BE2C (cell line): ENCODE data around the gene NCEH1.
A peak's percentile ranks its signal among the peaks of the same experiment; 100 is the strongest.

Experiments used
- DNase-seq: peaks from one replicate; pipeline ENCODE4 v3.0.0-alpha.2; 2020
- H3K27me3 ChIP-seq: fragments of 250-450 bp; sonication (Bioruptor Pico); 2 replicates; pipeline ENCODE4 v1.5.1; 2020; ENCODE audit warnings: mild to moderate bottlenecking
- H3K36me3 ChIP-seq: fragments of 250-450 bp; sonication (Bioruptor Pico); 2 replicates; pipeline ENCODE4 v1.5.1; 2020; ENCODE audit warnings: mild to moderate bottlenecking
- H3K4me1 ChIP-seq: fragments of 250-450 bp; sonication (Bioruptor Pico); 2 replicates; pipeline ENCODE4 v1.5.1; 2020
- H3K4me3 ChIP-seq: 2 replicates; pipeline ENCODE4 v1.5.1; 2011; ENCODE audit warnings: low read depth, low read length
- H3K9me3 ChIP-seq: fragments of 250-450 bp; sonication (Bioruptor Pico); 2 replicates; pipeline ENCODE4 v1.5.1; 2020
- CTCF ChIP-seq: IDR thresholded peaks from 2 replicates; pipeline ENCODE4 v1.5.1; 2012; ENCODE audit warnings: mild to moderate bottlenecking, low read depth, low read length

Gene NCEH1

GRCh38 chr3:172646439-172647015, 64.3 kb downstream of the NCEH1 start:
- Histone ChIP-seq H3K36me3 (no peaks in the 10 kb centered on the region), H3K4me1 (no peaks in the 10 kb centered on the region), H3K27me3 (no peaks in the 10 kb centered on the region), H3K9me3 (no peaks in the 10 kb centered on the region), H3K4me3 (no peak overlapping the region)
- TF ChIP-seq CTCF: no peak
- peak; percentile 48 for DNase-seq

GRCh38 chr3:172644258-172644657, 66.6 kb downstream of the NCEH1 start:
- Histone ChIP-seq H3K4me3 (no peak overlapping the region), H3K4me1 (no peaks in the 10 kb centered on the region), H3K36me3 (no peaks in the 10 kb centered on the region), H3K27me3 (no peaks in the 10 kb centered on the region), H3K9me3 (no peaks in the 10 kb centered on the region)
- no peak for TF ChIP-seq CTCF
- DNase-seq: no peak

GRCh38 chr3:172643506-172644179, 67.2 kb downstream of the NCEH1 start:
- no peaks in the 10 kb centered on the region for H3K27me3 ChIP-seq
- no peaks in the 10 kb centered on the region for H3K4me1 ChIP-seq
- H3K36me3 ChIP-seq: no peaks in the 10 kb centered on the region
- TF ChIP-seq CTCF: no peak
- DNase-seq: no peak
- H3K9me3 ChIP-seq: no peaks in the 10 kb centered on the region
- no peak overlapping the region for H3K4me3 ChIP-seq

- Histone ChIP-seq H3K4me1 (no peaks in the 10 kb centered on the region), H3K4me3 (no peak overlapping the region), H3K27me3 (no peaks in the 10 kb centered on the region), H3K36me3 (no peaks in the 10 kb centered on the region), H3K9me3 (no peaks in the 10 kb centered on the region)
- no peak for TF ChIP-seq CTCF
- DNase-seq: no peak
Observed at GRCh38 chr3:172641291-172641690, 69.6 kb downstream of the NCEH1 start.

- DNase-seq: no peak
- Histone ChIP-seq H3K27me3 (no peaks in the 10 kb centered on the region), H3K4me1 (no peaks in the 10 kb centered on the region), H3K4me3 (no peak overlapping the region), H3K9me3 (no peaks in the 10 kb centered on the region), H3K36me3 (no peaks in the 10 kb centered on the region)
- no peak for TF ChIP-seq CTCF
Observed at GRCh38 chr3:172640751-172641150, 70.1 kb downstream of the NCEH1 start.

- H3K4me3 ChIP-seq: no peak overlapping the region
- no peaks in the 10 kb centered on the region for H3K36me3 ChIP-seq
- H3K27me3 ChIP-seq: no peaks in the 10 kb centered on the region
- no peaks in the 10 kb centered on the region for H3K9me3 ChIP-seq
- TF ChIP-seq CTCF: no peak
- H3K4me1 ChIP-seq: no peaks in the 10 kb centered on the region
- DNase-seq: no peak
Observed at GRCh38 chr3:172635588-172635987, 75.3 kb downstream of the NCEH1 start.
